PC-9 (cell line): ENCODE data around the gene C21orf58. TPM values are rescaled to one million over a fixed set of nuclear protein-coding genes. Genes with fewer than 3 reads are reported as not detected.

Source experiments
- BruUV-seq: library from RNA; stranded (reverse); fragments of 400-500 nt; replicated peaks from 2 replicates; lab custom pipeline; 2021; lab: Mats Ljungman, UMichigan
- CTCF ChIA-PET: fragments of 300-600 bp; sonication (Branson Sonifier 250); formaldehyde crosslinking; loops from one replicate; lab custom pipeline; 2022; ENCODE audit warnings: antibody characterized with exemption; lab: Charles Lee
- POLR2A ChIA-PET: fragments of 300-600 bp; sonication (Branson Sonifier 250); formaldehyde crosslinking; loops from one replicate; lab custom pipeline; 2022; ENCODE audit warnings: antibody characterized with exemption; ENCODE audit not compliant: unreplicated experiment; lab: Charles Lee
- DNase-seq, 2 experiments: peaks; one replicate each; pipeline versions ENCODE4 v3.0.0 to v3.0.0-alpha.2; 2015 to 2022; ENCODE audit warnings: mixed read lengths in 1 of 2
- H2AFZ ChIP-seq: fragments of 200-600 bp; sonication (generic); 2 replicates; pipeline ENCODE4 v1.8.1; 2017; ENCODE audit warnings: antibody characterized with exemption
- H3F3A ChIP-seq: fragments of 200-600 bp; sonication (generic); 2 replicates; pipeline ENCODE4 v1.8.1; 2017; ENCODE audit warnings: antibody characterized with exemption, mild to moderate bottlenecking, low read depth; ENCODE audit not compliant: insufficient read depth
- H3K27ac ChIP-seq: fragments of 200-600 bp; sonication (generic); 2 replicates; pipeline ENCODE4 v1.6.1; 2016; ENCODE audit warnings: mixed run types
- H3K27me3 ChIP-seq: fragments of 200-600 bp; sonication (generic); 2 replicates; pipeline ENCODE4 v1.6.1; 2016; ENCODE audit warnings: low read depth, mixed run types; ENCODE audit not compliant: insufficient read depth
- H3K36me3 ChIP-seq: fragments of 200-600 bp; sonication (generic); 2 replicates; pipeline ENCODE4 v1.6.1; 2016; ENCODE audit warnings: low read depth, mixed run types
- H3K4me1 ChIP-seq: fragments of 200-600 bp; sonication (generic); replicated peaks from 2 replicates; pipeline ENCODE4 v1.6.1; 2016; ENCODE audit warnings: mixed run types; ENCODE audit not compliant: insufficient read depth
- H3K4me2 ChIP-seq: fragments of 200-600 bp; sonication (generic); 2 replicates; pipeline ENCODE4 v1.6.1; 2017; ENCODE audit warnings: mixed run types
- H3K4me3 ChIP-seq: fragments of 200-600 bp; sonication (generic); 2 replicates; pipeline ENCODE4 v1.6.1; 2016; ENCODE audit warnings: mixed run types
- H3K79me2 ChIP-seq: fragments of 200-600 bp; sonication (generic); 2 replicates; pipeline ENCODE4 v1.6.1; 2017; ENCODE audit warnings: low read depth, mixed run types
- H3K9me2 ChIP-seq: fragments of 200-600 bp; sonication (generic); 2 replicates; pipeline ENCODE4 v1.8.1; 2017; ENCODE audit warnings: mild to moderate bottlenecking; ENCODE audit not compliant: insufficient read depth
- H3K9me3 ChIP-seq: fragments of 200-600 bp; sonication (generic); 2 replicates; pipeline ENCODE4 v1.8.1; 2016; ENCODE audit warnings: low read depth; ENCODE audit not compliant: insufficient read depth
- H4K20me1 ChIP-seq: fragments of 200-600 bp; sonication (generic); 2 replicates; pipeline ENCODE4 v1.8.1; 2017; ENCODE audit not compliant: insufficient read depth
- CTCF ChIP-seq: fragments of 200-600 bp; sonication (generic); conservative IDR thresholded peaks from 2 replicates; pipeline ENCODE4 v1.6.1; 2017; ENCODE audit warnings: mixed run types, antibody characterized with exemption, mild to moderate bottlenecking, moderate library complexity
- EZH2 ChIP-seq: fragments of 200-600 bp; sonication (generic); IDR thresholded peaks from 2 replicates; pipeline ENCODE4 v1.8.0; 2017; ENCODE audit warnings: antibody characterized with exemption, low read depth
- intact Hi-C: fragments of 100-400 bp; cut with micrococcal nuclease; formaldehyde crosslinking; loops from one replicate; pipeline ENCODE4 v1.10.0; 2022; ENCODE audit not compliant: unreplicated experiment
- total RNA-seq: library from RNA; stranded (reverse); gene quantifications from 2 replicates; pipeline ENCODE4 v1.2.3, GENCODE V29; 2021

The C21orf58 gene
- total RNA-seq, 1 experiment from 2014 or later, result 28.9 TPM

GRCh38 chr21:46322351-46323226 is 1.1 kb downstream of the C21orf58 start:
- H4K20me1 ChIP-seq, result no peaks in the 10 kb centered on the region
- BruUV-seq, result no TSS peak
- H3K79me2 ChIP-seq, result peaks cover 55% of the 10 kb centered on the region
- no peaks in the 10 kb centered on the region for H3K9me2 ChIP-seq
- H3F3A ChIP-seq, result peaks cover 8% of the 10 kb centered on the region; the same call in 1 of the 2 replicates
- ChIA-PET POLR2A (interaction anchor here (0.6 kb wide), 1 partner anchor 984 kb away, joined by 5 read pairs; no protein-coding TSS in a partner anchor), CTCF (no interaction called here)
- no peaks in the 10 kb centered on the region for H3K9me3 ChIP-seq
- H3K27me3 ChIP-seq, result no peaks in the 10 kb centered on the region
- peaks cover 16% of the 10 kb centered on the region for H3K4me1 ChIP-seq
- no peaks in the 10 kb centered on the region for H3K36me3 ChIP-seq
- H3K4me2 ChIP-seq, result peak overlapping the region; percentile 89
- H3K4me3 ChIP-seq, result peak overlapping the region; percentile 98
- intact Hi-C loops, result no loop called here
- TF ChIP-seq CTCF (no peak), EZH2 (no peak)
- H3K27ac ChIP-seq, result no peak overlapping the region
- peak in 1 of 2 experiments; percentile 14 for DNase-seq
- peak overlapping the region; percentile 78 for H2AFZ ChIP-seq

GRCh38 chr21:46320331-46320801 is 3.3 kb downstream of the C21orf58 start:
- no peak overlapping the region for H3K27ac ChIP-seq
- no peaks in the 10 kb centered on the region for H3K9me3 ChIP-seq
- H3K27me3 ChIP-seq, result no peaks in the 10 kb centered on the region
- intact Hi-C loops, result no loop called here
- POLR2A ChIA-PET, result no interaction called here
- H4K20me1 ChIP-seq, result no peaks in the 10 kb centered on the region
- no peak for DNase-seq
- TF ChIP-seq CTCF (no peak), EZH2 (no peak)
- no peak overlapping the region for H3K4me3 ChIP-seq
- no peaks in the 10 kb centered on the region for H3K36me3 ChIP-seq
- H2AFZ ChIP-seq, result no peak overlapping the region
- peaks cover under 1% of the 10 kb centered on the region; the same call in 1 of the 2 replicates for H3F3A ChIP-seq
- H3K4me1 ChIP-seq, result peaks cover 6% of the 10 kb centered on the region
- no TSS peak for BruUV-seq
- H3K79me2 ChIP-seq, result peaks cover 35% of the 10 kb centered on the region
- H3K9me2 ChIP-seq, result no peaks in the 10 kb centered on the region
- no peak overlapping the region for H3K4me2 ChIP-seq
- CTCF ChIA-PET, result no interaction called here

- Histone ChIP-seq H3K4me3 (no peak overlapping the region), H3F3A (no peaks in the 10 kb centered on the region), H3K27ac (no peak overlapping the region), H3K9me3 (no peaks in the 10 kb centered on the region), H3K9me2 (no peaks in the 10 kb centered on the region), H3K36me3 (no peaks in the 10 kb centered on the region), H4K20me1 (no peaks in the 10 kb centered on the region), H3K4me1 (peaks cover 6% of the 10 kb centered on the region), H3K27me3 (no peaks in the 10 kb centered on the region), H3K79me2 (peaks cover 30% of the 10 kb centered on the region), H3K4me2 (no peak overlapping the region), H2AFZ (no peak overlapping the region)
- no peak for DNase-seq
- ChIA-PET POLR2A (no interaction called here), CTCF (interaction anchor here (0.6 to 0.7 kb wide), 2 partner anchors 90 to 133 kb away, joined by 3 read pairs; no protein-coding TSS in a partner anchor)
- intact Hi-C loops, result no loop called here
- BruUV-seq, result no TSS peak
- TF ChIP-seq CTCF (no peak), EZH2 (no peak)
These were observed 4.5 kb downstream of the C21orf58 start for GRCh38 chr21:46319186-46319585.
